Activated naive CD4-positive, alpha-beta T cell treated with anti-CD3 and anti-CD28 coated beads, Interleukin-2, amount 50 U/mL, for 24 hours (primary cell): ENCODE measurements around the gene STARD9.

Experiments
- H3K27ac Mint-ChIP-seq: one replicate; pipeline ENCODE4 v1.8.0; 2021; ENCODE audit warnings: mild to moderate bottlenecking, mixed read lengths
- H3K27me3 Mint-ChIP-seq: one replicate; pipeline ENCODE4 v1.8.0; 2021; ENCODE audit warnings: mixed read lengths
- H3K36me3 Mint-ChIP-seq: one replicate; pipeline ENCODE4 v1.8.0; 2021; ENCODE audit warnings: mixed read lengths
- H3K4me1 Mint-ChIP-seq: one replicate; pipeline ENCODE4 v1.8.0; 2021; ENCODE audit warnings: mixed read lengths
- H3K4me3 Mint-ChIP-seq: one replicate; pipeline ENCODE4 v1.8.0; 2021; ENCODE audit warnings: mild to moderate bottlenecking, mixed read lengths
- H3K9me3 Mint-ChIP-seq: one replicate; pipeline ENCODE4 v1.8.0; 2021; ENCODE audit warnings: mixed read lengths

STARD9 gene

GRCh38 chr15:42692997-42693396 is 117.6 kb downstream of the STARD9 start:
- Mint-ChIP-seq H3K27ac (no peak overlapping the region), H3K4me1 (peaks cover 4% of the 10 kb centered on the region), H3K9me3 (no peaks in the 10 kb centered on the region), H3K36me3 (no peaks in the 10 kb centered on the region), H3K27me3 (no peaks in the 10 kb centered on the region), H3K4me3 (no peak overlapping the region)

GRCh38 chr15:42693496-42693895 is 118.1 kb downstream of the STARD9 start:
- Mint-ChIP-seq H3K9me3 (no peaks in the 10 kb centered on the region), H3K27ac (no peak overlapping the region), H3K36me3 (no peaks in the 10 kb centered on the region)

GRCh38 chr15:42693942-42694341 is 118.5 kb downstream of the STARD9 start:
- no peaks in the 10 kb centered on the region for H3K9me3 Mint-ChIP-seq
- H3K4me3 Mint-ChIP-seq = no peak overlapping the region
- H3K36me3 Mint-ChIP-seq = no peaks in the 10 kb centered on the region
- peaks cover 4% of the 10 kb centered on the region for H3K4me1 Mint-ChIP-seq
- no peaks in the 10 kb centered on the region for H3K27me3 Mint-ChIP-seq
- H3K27ac Mint-ChIP-seq = no peak overlapping the region

More at GRCh38 chr15:42693496-42693895, 118.1 kb downstream of the STARD9 start:
- peaks cover 4% of the 10 kb centered on the region for H3K4me1 Mint-ChIP-seq
- no peak overlapping the region for H3K4me3 Mint-ChIP-seq
- no peaks in the 10 kb centered on the region for H3K27me3 Mint-ChIP-seq

- Mint-ChIP-seq H3K27me3 (no peaks in the 10 kb centered on the region), H3K4me1 (peaks cover 4% of the 10 kb centered on the region), H3K4me3 (no peak overlapping the region), H3K36me3 (no peaks in the 10 kb centered on the region), H3K9me3 (no peaks in the 10 kb centered on the region), H3K27ac (no peak overlapping the region)
These were observed 119.0 kb downstream of the STARD9 start for GRCh38 chr15:42694398-42694797.

GRCh38 chr15:42695527-42696071 is 120.2 kb downstream of the STARD9 start:
- Mint-ChIP-seq H3K36me3 (no peaks in the 10 kb centered on the region), H3K27ac (no peak overlapping the region), H3K9me3 (no peaks in the 10 kb centered on the region), H3K4me1 (peaks cover 4% of the 10 kb centered on the region), H3K27me3 (no peaks in the 10 kb centered on the region), H3K4me3 (no peak overlapping the region)

- H3K4me1 Mint-ChIP-seq = no peaks in the 10 kb centered on the region
- H3K27ac Mint-ChIP-seq = no peak overlapping the region
- H3K9me3 Mint-ChIP-seq = no peaks in the 10 kb centered on the region
- no peaks in the 10 kb centered on the region for H3K36me3 Mint-ChIP-seq
- H3K4me3 Mint-ChIP-seq = no peak overlapping the region
- H3K27me3 Mint-ChIP-seq = no peaks in the 10 kb centered on the region
These were observed 121.2 kb downstream of the STARD9 start for GRCh38 chr15:42696626-42697025.

- Mint-ChIP-seq H3K36me3 (no peaks in the 10 kb centered on the region), H3K27ac (no peak overlapping the region), H3K4me1 (peaks cover 7% of the 10 kb centered on the region), H3K27me3 (no peaks in the 10 kb centered on the region), H3K9me3 (no peaks in the 10 kb centered on the region), H3K4me3 (no peak overlapping the region)
These were observed 129.1 kb downstream of the STARD9 start for GRCh38 chr15:42704492-42704926.

GRCh38 chr15:42705336-42705735 is 129.9 kb downstream of the STARD9 start:
- Mint-ChIP-seq H3K27me3 (no peaks in the 10 kb centered on the region), H3K4me1 (peaks cover 7% of the 10 kb centered on the region), H3K27ac (no peak overlapping the region), H3K4me3 (no peak overlapping the region), H3K9me3 (no peaks in the 10 kb centered on the region), H3K36me3 (no peaks in the 10 kb centered on the region)

- Mint-ChIP-seq H3K9me3 (no peaks in the 10 kb centered on the region), H3K36me3 (no peaks in the 10 kb centered on the region)
These were observed 131.7 kb downstream of the STARD9 start for GRCh38 chr15:42707068-42707467.

GRCh38 chr15:42707873-42708544 is 132.6 kb downstream of the STARD9 start:
- Mint-ChIP-seq H3K27me3 (no peaks in the 10 kb centered on the region), H3K4me1 (peaks cover 7% of the 10 kb centered on the region), H3K9me3 (no peaks in the 10 kb centered on the region), H3K36me3 (no peaks in the 10 kb centered on the region), H3K27ac (no peak overlapping the region), H3K4me3 (no peak overlapping the region)

More at GRCh38 chr15:42707068-42707467, 131.7 kb downstream of the STARD9 start:
- Mint-ChIP-seq H3K4me1 (peaks cover 7% of the 10 kb centered on the region), H3K4me3 (no peak overlapping the region), H3K27me3 (no peaks in the 10 kb centered on the region), H3K27ac (no peak overlapping the region)

GRCh38 chr15:42710662-42711061 is 135.3 kb downstream of the STARD9 start:
- no peaks in the 10 kb centered on the region for H3K27me3 Mint-ChIP-seq
- peaks cover 4% of the 10 kb centered on the region for H3K4me1 Mint-ChIP-seq
- H3K9me3 Mint-ChIP-seq = no peaks in the 10 kb centered on the region
- H3K4me3 Mint-ChIP-seq = no peak overlapping the region
- H3K36me3 Mint-ChIP-seq = no peaks in the 10 kb centered on the region
- no peak overlapping the region for H3K27ac Mint-ChIP-seq

- no peaks in the 10 kb centered on the region for H3K36me3 Mint-ChIP-seq
- H3K27ac Mint-ChIP-seq = no peak overlapping the region
- no peaks in the 10 kb centered on the region for H3K27me3 Mint-ChIP-seq
- H3K4me1 Mint-ChIP-seq = peaks cover 4% of the 10 kb centered on the region
- H3K9me3 Mint-ChIP-seq = no peaks in the 10 kb centered on the region
- H3K4me3 Mint-ChIP-seq = no peak overlapping the region
These were observed 136.3 kb downstream of the STARD9 start for GRCh38 chr15:42711746-42712145.

GRCh38 chr15:42712584-42712983 is 137.2 kb downstream of the STARD9 start:
- Mint-ChIP-seq H3K4me1 (peaks cover 4% of the 10 kb centered on the region), H3K36me3 (no peaks in the 10 kb centered on the region), H3K27ac (no peak overlapping the region), H3K4me3 (no peak overlapping the region), H3K9me3 (no peaks in the 10 kb centered on the region), H3K27me3 (no peaks in the 10 kb centered on the region)

- no peak overlapping the region for H3K4me3 Mint-ChIP-seq
- H3K36me3 Mint-ChIP-seq = no peaks in the 10 kb centered on the region
- H3K9me3 Mint-ChIP-seq = no peaks in the 10 kb centered on the region
- no peaks in the 10 kb centered on the region for H3K4me1 Mint-ChIP-seq
- H3K27me3 Mint-ChIP-seq = no peaks in the 10 kb centered on the region
- no peak overlapping the region for H3K27ac Mint-ChIP-seq
These were observed 140.7 kb downstream of the STARD9 start for GRCh38 chr15:42716125-42716524.

- H3K9me3 Mint-ChIP-seq = no peaks in the 10 kb centered on the region
- no peak overlapping the region for H3K4me3 Mint-ChIP-seq
- no peak overlapping the region for H3K27ac Mint-ChIP-seq
- no peaks in the 10 kb centered on the region for H3K36me3 Mint-ChIP-seq
- H3K4me1 Mint-ChIP-seq = no peaks in the 10 kb centered on the region
- no peaks in the 10 kb centered on the region for H3K27me3 Mint-ChIP-seq
These were observed 141.2 kb downstream of the STARD9 start for GRCh38 chr15:42716626-42717025.

GRCh38 chr15:42719043-42719442 is 143.6 kb downstream of the STARD9 start:
- Mint-ChIP-seq H3K27ac (no peak overlapping the region), H3K4me3 (no peak overlapping the region), H3K9me3 (no peaks in the 10 kb centered on the region), H3K36me3 (no peaks in the 10 kb centered on the region), H3K27me3 (no peaks in the 10 kb centered on the region), H3K4me1 (no peaks in the 10 kb centered on the region)

GRCh38 chr15:42720071-42720470 is 144.7 kb downstream of the STARD9 start:
- Mint-ChIP-seq H3K9me3 (no peaks in the 10 kb centered on the region), H3K27me3 (no peaks in the 10 kb centered on the region), H3K36me3 (no peaks in the 10 kb centered on the region), H3K4me1 (no peaks in the 10 kb centered on the region), H3K27ac (no peak overlapping the region), H3K4me3 (no peak overlapping the region)
